GM23338 (cell line): Measurements from ENCODE around the gene PLXND1. TPM values are rescaled to one million over a fixed set of nuclear protein-coding genes. Genes with fewer than 3 reads are reported as not detected.

Experiments
- ATAC-seq: fragments of 200-7000 bp; cut with Tn5 transposase; 3 replicates; pipeline ENCODE4 v1.9.1; 2020
- DNase-seq: peaks from one replicate; pipeline ENCODE4 v3.0.0-alpha.2; 2015; ENCODE audit warnings: low spot score
- H2AFZ ChIP-seq: fragments of 200-600 bp; sonication (generic); 2 replicates; pipeline ENCODE4 v1.8.0; 2016; ENCODE audit warnings: antibody characterized with exemption, mild to moderate bottlenecking, moderate library complexity
- H3F3A ChIP-seq: fragments of 200-600 bp; sonication (generic); replicated peaks from 2 replicates; pipeline ENCODE4 v1.8.0; 2017; ENCODE audit warnings: antibody characterized with exemption, mixed run types, low read depth
- H3K27ac ChIP-seq: fragments of 200-600 bp; sonication (generic); 2 replicates; pipeline ENCODE4 v1.6.1; 2016; ENCODE audit warnings: low read depth
- H3K27me3 ChIP-seq: fragments of 200-600 bp; sonication (generic); 2 replicates; pipeline ENCODE4 v1.8.0; 2016; ENCODE audit warnings: mild to moderate bottlenecking, mixed run types, moderate library complexity; ENCODE audit not compliant: insufficient read depth
- H3K36me3 ChIP-seq: fragments of 200-600 bp; sonication (generic); 2 replicates; pipeline ENCODE4 v1.8.0; 2016; ENCODE audit warnings: mild to moderate bottlenecking; ENCODE audit not compliant: insufficient read depth
- H3K4me1 ChIP-seq: fragments of 200-600 bp; sonication (generic); 2 replicates; pipeline ENCODE4 v1.8.0; 2016; ENCODE audit warnings: mild to moderate bottlenecking, moderate library complexity; ENCODE audit not compliant: insufficient read depth
- H3K4me2 ChIP-seq: fragments of 200-600 bp; sonication (generic); 2 replicates; pipeline ENCODE4 v1.7.1; 2017; ENCODE audit warnings: mixed run types
- H3K4me3 ChIP-seq: fragments of 200-600 bp; sonication (generic); 2 replicates; pipeline ENCODE4 v1.6.1; 2016; ENCODE audit warnings: mixed run types
- H3K79me2 ChIP-seq: fragments of 200-600 bp; sonication (generic); replicated peaks from 2 replicates; pipeline ENCODE4 v1.8.0; 2017; ENCODE audit warnings: mild to moderate bottlenecking; ENCODE audit not compliant: insufficient read depth
- H3K9me2 ChIP-seq: fragments of 200-600 bp; sonication (generic); 2 replicates; pipeline ENCODE4 v1.8.0; 2017; ENCODE audit not compliant: insufficient read depth
- H4K20me1 ChIP-seq: fragments of 200-600 bp; sonication (generic); replicated peaks from 2 replicates; pipeline ENCODE4 v1.8.0; 2017; ENCODE audit warnings: mild to moderate bottlenecking; ENCODE audit not compliant: insufficient read depth
- H3K27ac Mint-ChIP-seq: 2 replicates; pipeline ENCODE4 v1.8.0; 2020; ENCODE audit warnings: inconsistent platforms, mild to moderate bottlenecking, moderate library complexity, mixed read lengths
- H3K27me3 Mint-ChIP-seq: 3 replicates; pipeline ENCODE4 v1.8.0; 2022; ENCODE audit warnings: low read depth, mild to moderate bottlenecking, moderate library complexity, mixed read lengths, inconsistent platforms; ENCODE audit not compliant: insufficient read depth, poor library complexity
- H3K36me3 Mint-ChIP-seq: 3 replicates; pipeline ENCODE4 v1.8.0; 2021; ENCODE audit warnings: low read depth, mild to moderate bottlenecking, inconsistent platforms, moderate library complexity, mixed read lengths
- H3K4me1 Mint-ChIP-seq: 3 replicates; pipeline ENCODE4 v1.8.0; 2020; ENCODE audit warnings: mild to moderate bottlenecking, inconsistent platforms, mixed read lengths
- H3K4me3 Mint-ChIP-seq: 3 replicates; pipeline ENCODE4 v1.8.0; 2021; ENCODE audit warnings: moderate library complexity, mild to moderate bottlenecking, inconsistent platforms, mixed read lengths
- H3K9me3 Mint-ChIP-seq: 3 replicates; pipeline ENCODE4 v1.8.0; 2020; ENCODE audit warnings: moderate library complexity, mild to moderate bottlenecking, inconsistent platforms, mixed read lengths
- CTCF ChIP-seq, 2 experiments: fragments of 200-600 bp in 1 of 2; sonication (generic) in 1 of 2; conservative IDR thresholded peaks; 2 replicates each; pipeline versions ENCODE4 v1.5.1 to v1.6.1; 2016 to 2017; ENCODE audit warnings: antibody characterized with exemption in 2 of 2, low read depth in 2 of 2, mild to moderate bottlenecking in 2 of 2, moderate library complexity in 1 of 2
- EZH2phosphoT487 ChIP-seq: fragments of 200-600 bp; sonication (generic); IDR thresholded peaks from one replicate; pipeline ENCODE4 v1.8.1; 2018; ENCODE audit warnings: antibody characterized with exemption; ENCODE audit not compliant: unreplicated experiment
- JUNB ChIP-seq: IDR thresholded peaks from one replicate; pipeline ENCODE4 v1.6.1; 2016; ENCODE audit warnings: antibody characterized with exemption; ENCODE audit not compliant: unreplicated experiment
- NANOG ChIP-seq: IDR thresholded peaks from 2 replicates; pipeline ENCODE4 v1.6.1; 2016; ENCODE audit warnings: antibody characterized with exemption, borderline replicate concordance
- POLR2AphosphoS5 ChIP-seq: IDR thresholded peaks from 2 replicates; pipeline ENCODE4 v1.6.1; 2016; ENCODE audit warnings: antibody characterized with exemption, low read depth
- REST ChIP-seq: IDR thresholded peaks from one replicate; pipeline ENCODE4 v1.6.1; 2018; ENCODE audit warnings: antibody characterized with exemption; ENCODE audit not compliant: unreplicated experiment
- STAT1 ChIP-seq: IDR thresholded peaks from one replicate; pipeline ENCODE4 v1.6.1; 2016; ENCODE audit warnings: antibody characterized with exemption; ENCODE audit not compliant: unreplicated experiment
- ZNF114 ChIP-seq: fragments of 250-450 bp; sonication (Bioruptor Pico); IDR thresholded peaks from 2 replicates; pipeline ENCODE4 v1.5.0; 2020; ENCODE audit warnings: mild to moderate bottlenecking, moderate library complexity
- ZNF331 ChIP-seq: fragments of 250-450 bp; sonication (Bioruptor Pico); IDR thresholded peaks from 2 replicates; pipeline ENCODE4 v1.5.0; 2020; ENCODE audit warnings: low read depth, mild to moderate bottlenecking, moderate library complexity
- ZNF462 ChIP-seq: fragments of 250-450 bp; sonication (Bioruptor Pico); IDR thresholded peaks from 2 replicates; pipeline ENCODE4 v1.5.0; 2020; ENCODE audit warnings: mild to moderate bottlenecking, moderate library complexity
- polyA plus RNA-seq: library from polyadenylated mRNA; unstranded; fragments of >200 nt; fragmentation: Nextera tagmentation; extraction: Ambion mirVana; gene quantifications from 2 replicates; pipeline ENCODE4 v1.2.1, GENCODE V29; 2016
- total RNA-seq: library from RNA; depleted of rRNA; stranded (reverse); fragments of >200 nt; shearing (Covaris generic); gene quantifications from 2 replicates; pipeline ENCODE4 v1.2.3, GENCODE V29; 2014
- TF ChIP-seq, protein P1 (sequence below): IDR thresholded peaks from 2 replicates; pipeline ENCODE4 v1.6.1; 2016; ENCODE audit warnings: antibody characterized with exemption

PLXND1 gene
- total and polyA plus RNA-seq, 2 experiments from 2014 or later = 13.3 to 60.4 TPM

DNA sequence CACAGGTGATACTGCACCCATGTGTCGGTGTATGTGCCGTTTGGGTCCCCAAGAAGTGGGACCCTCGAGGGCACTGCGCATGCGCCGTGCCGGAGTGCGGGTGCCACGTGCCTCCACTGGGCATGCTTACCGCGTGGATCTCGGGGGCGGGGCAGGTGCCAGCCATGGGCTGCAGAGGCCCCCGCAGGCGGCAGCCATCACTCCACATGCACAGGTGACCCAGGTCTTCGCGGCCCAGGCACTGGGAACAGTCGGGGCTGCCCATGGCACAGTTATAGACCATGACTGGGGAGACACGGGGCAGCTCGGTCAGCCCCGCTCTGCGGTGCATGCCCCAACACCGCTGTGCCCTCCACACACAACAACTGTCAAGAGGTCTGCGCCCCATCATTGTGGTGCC lies 32.3 kb downstream of the PLXND1 start:
- H3K4me1 ChIP-seq = no peaks in the 10 kb centered on the region
- no peak overlapping the region for H3K4me3 Mint-ChIP-seq
- TF ChIP-seq REST = no peak
- TF ChIP-seq JUNB = no peak
- TF ChIP-seq ZNF462 (CRISPR knock-in tag) = no peak
- TF ChIP-seq, protein P1, sequence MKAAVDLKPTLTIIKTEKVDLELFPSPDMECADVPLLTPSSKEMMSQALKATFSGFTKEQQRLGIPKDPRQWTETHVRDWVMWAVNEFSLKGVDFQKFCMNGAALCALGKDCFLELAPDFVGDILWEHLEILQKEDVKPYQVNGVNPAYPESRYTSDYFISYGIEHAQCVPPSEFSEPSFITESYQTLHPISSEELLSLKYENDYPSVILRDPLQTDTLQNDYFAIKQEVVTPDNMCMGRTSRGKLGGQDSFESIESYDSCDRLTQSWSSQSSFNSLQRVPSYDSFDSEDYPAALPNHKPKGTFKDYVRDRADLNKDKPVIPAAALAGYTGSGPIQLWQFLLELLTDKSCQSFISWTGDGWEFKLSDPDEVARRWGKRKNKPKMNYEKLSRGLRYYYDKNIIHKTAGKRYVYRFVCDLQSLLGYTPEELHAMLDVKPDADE = no peak
- no peak for TF ChIP-seq NANOG
- TF ChIP-seq EZH2phosphoT487 = no peak
- no peak for TF ChIP-seq ZNF114
- no peak for TF ChIP-seq ZNF331
- no peak for TF ChIP-seq STAT1
- TF ChIP-seq POLR2AphosphoS5 = no peak
- TF ChIP-seq CTCF (conservative IDR thresholded peaks at IDR 0.05; ENCODE audit: low read depth in 2 of 2) = no peak

More for the DNA sequence above, 32.3 kb downstream of the PLXND1 start:
- ATAC-seq (no peak), DNase-seq (no peak)
- Histone ChIP-seq H2AFZ (no peak overlapping the region), H3K4me3 (no peak overlapping the region), H3K9me2 (no peaks in the 10 kb centered on the region), H3F3A (no peaks in the 10 kb centered on the region), H3K27me3 (no peaks in the 10 kb centered on the region), H4K20me1 (no peaks in the 10 kb centered on the region), H3K36me3 (no peaks in the 10 kb centered on the region), H3K27ac (no peak overlapping the region), H3K79me2 (no peaks in the 10 kb centered on the region), H3K4me2 (no peak overlapping the region)
- no peak overlapping the region for H3K27ac Mint-ChIP-seq
- peaks cover 2% of the 10 kb centered on the region for H3K27me3 Mint-ChIP-seq
- H3K4me1 Mint-ChIP-seq = peaks cover 14% of the 10 kb centered on the region
- no peaks in the 10 kb centered on the region; the same call in 2 of the 3 replicates for H3K9me3 Mint-ChIP-seq
- peaks cover 2% of the 10 kb centered on the region; the same call in 1 of the 3 replicates for H3K36me3 Mint-ChIP-seq
